Urothelium cell line (cell line): ENCODE data around the gene TAS2R16.
"Not testable (repeated sequence)": the region's sequence is repeated elsewhere in the genome, so short reads cannot be mapped to it uniquely, and the experiment has no call there.

Source experiments
- DNase-seq: peaks from one replicate; pipeline ENCODE4 v3.0.0; 2011; ENCODE audit warnings: low spot score, mixed read lengths
- FAIRE-seq: peaks from 2 replicates; lab custom pipeline; 2011; peaks lifted over from hg19 to GRCh38; lab: Jason Lieb, UNC

Gene TAS2R16

GRCh38 chr7:122974229-122974628, 21.3 kb downstream of the TAS2R16 start:
- DNase-seq: no peak
- no peak for FAIRE-seq

GRCh38 chr7:122972056-122972455, 23.4 kb downstream of the TAS2R16 start:
- no peak for FAIRE-seq
- DNase-seq: no peak

- FAIRE-seq: no peak
- DNase-seq: no peak
Measured at GRCh38 chr7:122970740-122971725, 24.5 kb downstream of the TAS2R16 start.

- DNase-seq (no peak), FAIRE-seq (no peak)
Measured at GRCh38 chr7:122968389-122968788, 27.1 kb downstream of the TAS2R16 start.

GRCh38 chr7:122965306-122965705, 30.2 kb downstream of the TAS2R16 start:
- DNase-seq (no peak), FAIRE-seq (no peak)

GRCh38 chr7:122953678-122954077, 41.8 kb downstream of the TAS2R16 start:
- DNase-seq, FAIRE-seq: not testable (repeated sequence)

- DNase-seq (no peak), FAIRE-seq (no peak)
Measured at GRCh38 chr7:122951006-122951405, 44.5 kb downstream of the TAS2R16 start.

GRCh38 chr7:122949186-122949585, 46.3 kb downstream of the TAS2R16 start:
- DNase-seq (no peak), FAIRE-seq (no peak)
